ENCODE results near the gene AGL. TPM values are rescaled to one million over a fixed set of nuclear protein-coding genes. Genes with fewer than 3 reads are reported as not detected.
"Not testable (repeated sequence)": the region's sequence is repeated elsewhere in the genome, so short reads cannot be mapped to it uniquely, and the experiment has no call there.

AGL gene
- total RNA-seq, 4 donors from 2014 or later, result 9.5 to 26.3 (median 17.0) TPM

GRCh38 chr1:99968214-99968613 is 118.1 kb downstream of the AGL start:
- DNase-seq (ENCODE audit: low spot score), result no peak
- no peak for TF ChIP-seq CTCF (IDR thresholded peaks at IDR 0.05)
- no peak for ATAC-seq (ENCODE audit: low FRiP score)

DNA sequence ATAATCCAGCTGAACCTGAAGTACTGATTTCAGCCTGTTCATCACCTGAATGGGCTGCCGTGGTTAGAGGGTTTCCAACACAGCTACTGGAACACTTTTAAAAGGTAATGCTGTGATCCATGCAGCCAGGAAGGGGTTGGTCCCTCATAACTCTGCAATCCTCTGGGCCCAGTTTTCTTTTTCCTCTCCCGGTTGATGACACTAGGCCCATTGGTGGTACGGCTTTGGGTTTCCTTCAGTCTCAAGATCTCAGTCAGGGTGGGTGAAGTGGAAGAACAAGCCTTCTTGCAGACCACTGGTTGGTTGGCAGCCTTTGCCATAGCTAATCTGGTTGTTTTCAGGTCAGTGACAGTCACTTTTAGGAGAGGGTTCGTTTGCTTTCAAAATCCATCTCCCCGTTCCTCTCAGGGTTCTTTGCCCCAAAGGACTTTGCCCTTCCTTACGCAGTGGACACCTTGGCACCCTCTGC is 119.1 kb downstream of the AGL start:
- no peak for TF ChIP-seq CTCF (IDR thresholded peaks at IDR 0.05)
- ATAC-seq (ENCODE audit: low FRiP score) (no peak), DNase-seq (ENCODE audit: low spot score) (no peak)

DNA sequence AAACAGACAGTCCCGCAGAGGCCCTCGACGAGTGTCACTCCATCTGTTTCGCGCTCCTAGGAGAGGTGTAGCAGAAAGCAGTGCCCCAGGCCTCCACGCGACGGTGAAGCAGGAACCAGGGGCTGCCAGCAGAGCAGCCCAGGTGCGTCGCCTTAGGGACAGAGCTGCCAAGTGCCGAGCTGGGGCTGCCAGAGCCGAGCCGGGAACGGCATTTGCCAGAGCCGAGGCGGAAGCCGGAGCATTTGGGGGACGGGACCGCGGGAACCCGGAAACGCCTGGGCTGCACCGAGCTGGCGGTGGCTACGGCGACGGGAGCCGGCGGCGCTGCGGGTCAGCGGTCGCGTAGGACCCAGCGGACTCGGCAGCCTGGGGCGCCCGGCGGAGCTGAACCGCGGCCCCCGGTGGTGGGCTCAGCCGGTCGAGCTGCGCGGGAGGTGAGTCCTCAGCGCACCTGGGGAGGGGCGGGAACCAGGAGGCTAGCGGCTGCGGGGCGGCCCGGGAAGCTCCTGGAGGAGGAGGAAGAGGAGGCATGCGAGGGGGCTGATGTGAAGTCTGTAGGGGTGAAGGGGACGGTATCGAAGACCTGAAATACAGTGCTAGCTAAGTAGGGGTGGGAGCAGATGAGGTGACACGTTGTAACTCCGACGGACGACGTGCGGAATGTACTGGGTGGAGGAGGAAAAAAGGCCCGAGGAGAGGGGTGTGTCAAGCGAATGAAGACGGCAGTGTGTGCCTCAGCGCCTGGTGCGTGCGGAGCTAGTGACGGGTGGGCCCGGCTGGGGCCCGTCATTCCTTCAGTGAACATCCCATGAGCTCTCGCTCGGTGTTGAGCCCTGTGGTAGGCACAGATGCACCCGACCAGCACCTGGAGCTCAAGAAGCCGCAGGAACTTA is 119.8 kb downstream of the AGL start, which contains the start of gene SLC35A3:
Gene SLC35A3, plus strand, starts transcription at position 268 of the 893 bp plus-strand sequence. CDS start 23,559 bp downstream, outside the sequence.
- TF ChIP-seq CTCF (IDR thresholded peaks at IDR 0.05), result no peak
- ATAC-seq (ENCODE audit: low FRiP score) (peak; percentile 90), DNase-seq (ENCODE audit: low spot score) (peak; percentile 25)

- DNase-seq (ENCODE audit: low spot score) (no peak), ATAC-seq (ENCODE audit: low FRiP score) (no peak)
- TF ChIP-seq CTCF (IDR thresholded peaks at IDR 0.05), result no peak
These were observed 120.6 kb downstream of the AGL start for GRCh38 chr1:99970713-99971255.

- ATAC-seq (ENCODE audit: low FRiP score); DNase-seq (ENCODE audit: low spot score): not testable (repeated sequence)
These were observed 121.9 kb downstream of the AGL start for GRCh38 chr1:99972066-99972465.

Small RNA genes within 50 kb of the gene (small RNA-seq; reads per million reads assigned to genes)
- not detected for gene AC096949.1

Other genes with a start within 250 kb of the AGL start
- 100 to 1,000 TPM in 3 of 4 donors, 10 to 100 TPM in 1; 86.2 to 235 (median 136) TPM for gene PALMD, start 204.2 kb upstream of the AGL start, total RNA-seq
- 10 to 100 TPM in 1 of 4 donors, 1 to 10 TPM in 3; 3.6 to 13.1 (median 7.3) TPM for gene FRRS1, start 83.7 kb upstream of the AGL start, total RNA-seq
- 10 to 100 TPM; 16.6 to 30.6 (median 18.3) TPM for gene SLC35A3, start 119.6 kb downstream of the AGL start, total RNA-seq